ENCODE results near the gene PHKB.

DNA sequence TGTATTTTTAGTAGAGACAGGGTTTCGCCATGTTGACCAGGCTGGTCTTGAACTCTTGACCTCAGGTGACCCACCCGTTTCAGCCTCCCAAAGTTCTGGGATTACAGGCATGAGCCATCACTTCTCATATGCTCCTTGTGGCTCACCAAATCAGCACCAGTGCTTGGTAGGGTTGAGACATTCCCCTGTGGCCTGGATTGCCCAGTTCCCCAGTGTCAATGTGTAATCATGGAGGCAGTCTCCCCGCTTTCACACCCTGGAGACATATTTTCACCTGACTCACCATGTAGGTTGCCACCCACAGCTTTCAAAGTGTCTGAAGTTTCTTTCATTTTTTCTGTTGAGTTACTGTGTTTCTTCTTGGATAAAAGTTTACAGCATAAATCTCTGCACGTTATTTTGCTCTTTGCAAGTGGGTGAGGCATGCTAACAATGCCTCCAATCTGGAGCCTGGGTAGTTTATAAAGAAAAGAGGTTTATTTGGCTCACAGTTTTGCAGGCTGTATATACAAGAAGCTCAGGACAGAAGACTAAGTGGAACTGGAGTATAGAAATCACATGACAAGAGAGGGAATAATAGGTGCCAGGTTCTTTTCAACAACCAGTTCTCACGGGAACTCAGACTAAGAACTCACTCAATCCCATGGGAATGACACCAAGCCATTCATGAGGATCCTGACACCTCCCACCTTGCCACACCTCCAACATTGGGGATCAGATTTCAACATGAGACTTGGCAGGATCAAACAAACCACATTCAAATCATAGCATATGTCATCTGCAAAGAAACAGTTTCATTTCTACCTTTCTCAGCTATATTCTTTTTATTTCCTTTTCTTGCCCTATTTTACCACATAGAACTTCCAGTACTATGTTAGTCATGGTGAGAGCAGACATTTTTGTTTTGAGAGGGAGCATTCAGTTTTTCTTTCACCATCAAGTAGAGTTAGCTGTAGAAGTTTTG, 113.2 kb downstream of the PHKB start:
- TF ChIP-seq EZH2 (IDR thresholded peaks at IDR 0.05; ENCODE audit: borderline replicate concordance, insufficient read depth, low read depth, low read length, poor library complexity, severe bottlenecking) = no peak
- TF ChIP-seq, protein P1, sequence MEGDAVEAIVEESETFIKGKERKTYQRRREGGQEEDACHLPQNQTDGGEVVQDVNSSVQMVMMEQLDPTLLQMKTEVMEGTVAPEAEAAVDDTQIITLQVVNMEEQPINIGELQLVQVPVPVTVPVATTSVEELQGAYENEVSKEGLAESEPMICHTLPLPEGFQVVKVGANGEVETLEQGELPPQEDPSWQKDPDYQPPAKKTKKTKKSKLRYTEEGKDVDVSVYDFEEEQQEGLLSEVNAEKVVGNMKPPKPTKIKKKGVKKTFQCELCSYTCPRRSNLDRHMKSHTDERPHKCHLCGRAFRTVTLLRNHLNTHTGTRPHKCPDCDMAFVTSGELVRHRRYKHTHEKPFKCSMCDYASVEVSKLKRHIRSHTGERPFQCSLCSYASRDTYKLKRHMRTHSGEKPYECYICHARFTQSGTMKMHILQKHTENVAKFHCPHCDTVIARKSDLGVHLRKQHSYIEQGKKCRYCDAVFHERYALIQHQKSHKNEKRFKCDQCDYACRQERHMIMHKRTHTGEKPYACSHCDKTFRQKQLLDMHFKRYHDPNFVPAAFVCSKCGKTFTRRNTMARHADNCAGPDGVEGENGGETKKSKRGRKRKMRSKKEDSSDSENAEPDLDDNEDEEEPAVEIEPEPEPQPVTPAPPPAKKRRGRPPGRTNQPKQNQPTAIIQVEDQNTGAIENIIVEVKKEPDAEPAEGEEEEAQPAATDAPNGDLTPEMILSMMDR (IDR thresholded peaks at IDR 0.05) = no peak

Data from B cell (primary cell).